Hypothalamus (tissue), 51 donors: ENCODE data around the gene SLC6A3.
"Not testable (repeated sequence)": the region's sequence is repeated elsewhere in the genome, so short reads cannot be mapped to it uniquely, and the experiment has no call there.

Experiments
- DNase-seq, 51 donors: peaks; one replicate each; lab custom pipeline; 2025; lab: John Stamatoyannopoulos, UW

Gene SLC6A3

DNA sequence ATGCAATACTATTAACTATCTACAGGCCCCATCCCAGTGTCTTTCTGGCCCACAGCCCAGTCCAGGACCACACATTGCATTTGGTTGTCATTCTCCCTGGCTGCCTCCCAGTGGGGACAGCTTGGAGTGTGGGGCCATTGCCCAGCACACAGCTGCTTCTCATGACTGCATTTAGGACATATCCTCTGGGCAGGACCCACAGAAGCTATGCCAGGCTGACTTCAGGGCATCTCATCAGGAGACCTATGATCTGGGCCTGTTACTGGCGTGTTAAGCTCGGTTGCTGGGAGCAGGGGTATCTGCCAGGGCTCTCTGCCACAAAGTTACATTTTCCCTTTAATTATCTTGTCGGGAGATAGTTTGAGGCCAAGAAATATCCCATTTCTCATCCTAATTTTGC, 68.3 kb downstream of the SLC6A3 start:
- DNase-seq, result no peak

DNA sequence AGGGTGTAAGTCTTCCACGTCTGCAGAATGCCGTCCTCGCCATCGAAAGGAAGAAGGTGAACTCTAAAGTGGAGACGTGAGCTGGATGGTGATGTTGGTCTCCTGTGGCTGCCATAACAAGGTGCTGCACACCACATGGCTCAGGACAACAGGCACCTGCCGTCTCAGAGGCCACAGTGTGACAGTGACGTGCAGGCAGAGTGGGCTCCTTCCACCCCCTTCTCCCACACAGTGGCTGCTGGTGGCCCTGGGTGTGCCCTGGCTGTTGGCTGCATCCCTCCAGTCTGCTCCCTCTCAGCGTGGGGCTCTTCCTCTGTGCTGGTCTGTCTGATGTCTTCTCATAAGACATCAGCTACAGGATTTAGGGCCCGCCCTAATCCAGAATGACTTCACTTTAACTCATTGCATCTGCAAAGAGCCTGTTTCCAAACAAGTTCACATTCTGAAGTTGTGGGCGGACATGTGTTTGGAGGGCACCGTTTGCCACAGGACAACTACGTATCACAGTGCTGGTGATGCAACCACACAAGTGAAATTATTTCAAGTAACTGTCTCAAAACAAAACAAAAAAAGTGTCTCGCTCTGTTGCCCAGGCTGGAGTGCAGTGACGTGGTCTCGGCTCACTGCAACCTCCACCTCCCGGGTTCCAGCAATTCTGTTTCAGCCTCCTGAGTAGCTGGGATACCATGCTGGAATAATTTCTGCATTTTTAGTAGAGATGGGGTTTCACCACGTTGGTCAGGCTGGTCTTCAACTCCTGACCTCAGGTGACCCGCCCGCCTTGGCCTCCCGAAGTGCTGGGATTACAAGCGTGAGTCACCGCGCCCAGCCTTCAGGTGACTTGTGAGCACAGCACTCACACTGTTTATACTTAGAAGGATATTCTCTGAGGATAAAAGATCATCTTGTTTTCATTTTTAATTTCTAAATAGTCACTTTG, 69.1 kb downstream of the SLC6A3 start:
- DNase-seq, result no peak

DNA sequence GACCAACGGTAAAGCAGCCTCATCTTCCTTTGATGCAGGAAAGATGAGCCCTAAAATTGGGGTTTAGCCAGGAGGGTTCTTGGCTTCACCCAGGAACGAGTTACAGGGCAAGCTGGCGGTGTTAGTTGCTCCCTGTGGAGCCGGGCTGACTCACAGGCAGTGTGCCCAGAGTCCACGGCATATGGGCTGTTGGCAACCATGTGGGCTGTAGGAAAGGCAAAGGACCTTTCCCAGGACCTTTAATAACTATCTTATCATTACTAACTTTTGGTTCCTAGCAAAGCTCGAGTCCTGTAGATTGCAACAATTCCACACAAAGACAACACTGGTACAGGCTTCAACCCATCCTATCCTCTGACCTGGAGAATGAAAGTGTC, 70.6 kb downstream of the SLC6A3 start:
- DNase-seq, result no peak

GRCh38 chr5:1374030-1374678, 71.1 kb downstream of the SLC6A3 start:
- DNase-seq, result no peak

DNA sequence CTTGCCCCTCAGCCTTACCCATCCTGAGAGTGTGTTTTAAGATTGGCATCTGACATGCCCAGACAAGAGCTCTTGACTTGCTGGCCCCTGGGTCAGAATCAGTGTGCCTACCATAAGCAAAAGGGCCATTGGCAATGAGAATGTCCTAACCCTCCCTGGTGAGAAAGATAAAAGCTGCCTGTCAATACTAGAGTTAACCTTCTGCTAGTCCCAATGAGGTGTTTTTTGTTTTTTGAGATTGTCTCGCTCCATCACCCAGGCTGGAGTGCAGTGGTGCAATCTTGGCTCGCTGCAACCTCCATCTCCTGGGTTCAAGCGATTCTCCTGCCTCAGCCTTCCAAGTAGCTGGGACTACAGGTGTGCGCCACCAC, 73.3 kb downstream of the SLC6A3 start:
- DNase-seq, result not testable (repeated sequence)

GRCh38 chr5:1371218-1371971, 73.8 kb downstream of the SLC6A3 start:
- no peak for DNase-seq

GRCh38 chr5:1370006-1370405, 75.2 kb downstream of the SLC6A3 start:
- DNase-seq, result no peak

GRCh38 chr5:1368756-1369155, 76.5 kb downstream of the SLC6A3 start:
- no peak for DNase-seq

GRCh38 chr5:1368236-1368635, 77.0 kb downstream of the SLC6A3 start:
- no peak for DNase-seq

DNA sequence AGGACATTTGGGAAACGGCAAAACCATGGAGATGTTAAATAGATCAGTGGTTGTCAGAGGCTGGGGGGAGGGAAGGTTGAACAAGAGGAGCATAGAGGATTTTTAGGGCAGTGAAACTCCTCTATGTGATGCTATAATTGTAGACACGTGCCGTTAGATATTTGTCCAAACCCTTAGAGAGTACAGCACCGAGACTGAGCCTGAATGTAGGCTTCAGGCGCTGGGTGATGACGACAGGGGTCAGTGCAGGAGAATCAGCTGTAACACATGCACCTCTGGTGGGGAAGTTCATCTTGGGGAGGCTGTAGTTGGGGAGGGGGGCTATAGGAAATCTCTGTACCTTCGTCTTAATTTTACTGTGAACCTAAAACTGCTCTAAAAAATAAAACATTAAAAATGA, 78.1 kb downstream of the SLC6A3 start:
- no peak for DNase-seq

DNA sequence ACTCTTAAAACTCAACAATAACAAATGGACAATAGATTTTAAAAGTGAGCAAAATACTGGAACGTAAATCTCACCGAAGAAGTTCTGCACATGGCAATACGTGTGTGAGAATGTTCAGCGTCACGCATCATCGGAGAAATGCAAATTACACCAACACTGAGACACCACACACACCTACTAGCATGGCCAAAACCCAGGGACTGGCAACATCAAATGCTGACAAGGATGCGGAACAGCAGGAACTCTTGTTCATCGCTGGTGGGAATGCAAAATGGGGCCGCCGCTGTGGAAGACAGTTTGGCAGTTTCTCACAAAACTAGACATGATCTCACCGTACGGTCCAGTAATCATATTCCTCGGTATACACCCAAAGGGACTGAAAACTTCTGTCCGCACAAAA, 78.7 kb downstream of the SLC6A3 start:
- no peak for DNase-seq

DNA sequence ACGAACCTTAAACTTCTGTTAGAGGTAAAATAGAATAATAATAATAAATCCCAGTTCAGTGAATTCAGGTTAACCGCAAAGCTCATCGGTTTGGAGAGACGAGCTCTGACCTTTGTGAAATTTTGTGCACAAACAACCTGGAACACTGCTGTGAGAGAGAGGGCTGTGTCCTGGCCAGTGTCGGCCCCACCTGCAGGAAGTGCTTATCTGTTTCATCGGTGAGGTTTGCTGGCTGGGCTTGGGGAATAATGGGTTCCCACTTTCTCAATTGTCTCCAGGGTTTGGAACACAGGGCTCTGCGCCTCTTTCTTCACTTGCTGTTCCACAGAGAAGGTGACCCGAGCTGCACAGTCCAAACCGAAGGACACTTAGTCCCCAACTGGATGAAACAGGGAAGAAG, 81.0 kb downstream of the SLC6A3 start:
- DNase-seq, result no peak

GRCh38 chr5:1363581-1363980, 81.7 kb downstream of the SLC6A3 start:
- no peak for DNase-seq

- DNase-seq, result no peak
Observed at GRCh38 chr5:1363160-1363559, 82.1 kb downstream of the SLC6A3 start.

DNA sequence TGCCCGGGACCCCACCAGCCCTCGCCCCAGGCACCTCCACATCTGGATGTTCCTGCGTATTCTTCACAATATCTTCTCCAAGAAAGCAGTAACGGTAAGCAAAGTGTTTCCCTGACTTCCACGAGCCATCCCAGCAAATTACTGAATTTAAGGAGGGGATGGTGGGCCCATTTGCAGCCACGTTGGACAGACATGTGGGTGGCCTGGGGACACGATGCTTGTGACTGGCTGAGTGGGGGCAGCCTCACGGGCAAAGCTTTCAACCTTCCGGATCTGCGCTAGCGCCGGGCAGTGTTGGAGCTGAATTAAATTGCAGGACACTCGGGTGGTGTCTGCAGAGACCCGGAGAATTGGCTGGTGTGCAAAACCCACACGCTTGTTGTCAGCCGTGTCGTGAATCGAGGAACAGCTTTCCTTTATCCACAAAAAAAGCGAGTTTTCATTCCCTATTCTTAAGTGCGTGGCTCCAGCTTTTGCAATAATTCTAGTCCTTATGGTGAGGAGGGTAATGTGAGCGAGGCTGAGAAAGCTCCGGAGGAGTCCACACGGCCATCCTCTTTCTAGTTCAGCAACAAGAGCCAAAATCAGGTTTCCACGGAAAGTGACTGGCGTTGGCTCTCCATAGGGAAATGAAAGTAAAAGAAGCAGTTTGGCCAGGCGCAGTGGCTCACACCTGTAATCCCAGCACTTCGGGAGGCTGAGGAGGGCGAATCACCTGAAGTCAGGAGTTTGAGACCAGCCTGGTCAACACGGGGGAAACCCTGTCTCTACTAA, 82.8 kb downstream of the SLC6A3 start:
- no peak for DNase-seq

DNA sequence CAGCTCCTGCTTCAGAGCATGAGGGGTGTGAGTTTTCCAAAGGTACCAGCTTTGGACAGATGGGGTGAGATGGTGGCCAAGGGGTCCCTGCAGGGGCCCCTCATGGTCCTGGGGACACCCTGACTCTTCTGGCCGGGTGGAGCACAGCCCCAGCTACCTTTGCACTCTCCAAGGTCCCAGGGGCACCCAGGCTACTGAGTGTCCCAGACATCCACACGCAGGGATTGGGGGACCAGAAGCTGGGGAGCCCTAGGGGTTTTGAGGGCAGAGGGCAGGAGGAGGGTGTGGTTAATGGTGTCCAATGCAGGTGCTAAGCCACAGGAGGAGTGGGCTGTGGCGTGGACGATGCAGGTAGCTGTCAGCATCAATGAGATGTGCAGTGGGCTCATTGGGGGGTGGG, 84.4 kb downstream of the SLC6A3 start:
- no peak for DNase-seq

- DNase-seq, result not testable (repeated sequence)
Observed at GRCh38 chr5:1360367-1360766, 84.9 kb downstream of the SLC6A3 start.

GRCh38 chr5:1359713-1360112, 85.5 kb downstream of the SLC6A3 start:
- no peak for DNase-seq

DNA sequence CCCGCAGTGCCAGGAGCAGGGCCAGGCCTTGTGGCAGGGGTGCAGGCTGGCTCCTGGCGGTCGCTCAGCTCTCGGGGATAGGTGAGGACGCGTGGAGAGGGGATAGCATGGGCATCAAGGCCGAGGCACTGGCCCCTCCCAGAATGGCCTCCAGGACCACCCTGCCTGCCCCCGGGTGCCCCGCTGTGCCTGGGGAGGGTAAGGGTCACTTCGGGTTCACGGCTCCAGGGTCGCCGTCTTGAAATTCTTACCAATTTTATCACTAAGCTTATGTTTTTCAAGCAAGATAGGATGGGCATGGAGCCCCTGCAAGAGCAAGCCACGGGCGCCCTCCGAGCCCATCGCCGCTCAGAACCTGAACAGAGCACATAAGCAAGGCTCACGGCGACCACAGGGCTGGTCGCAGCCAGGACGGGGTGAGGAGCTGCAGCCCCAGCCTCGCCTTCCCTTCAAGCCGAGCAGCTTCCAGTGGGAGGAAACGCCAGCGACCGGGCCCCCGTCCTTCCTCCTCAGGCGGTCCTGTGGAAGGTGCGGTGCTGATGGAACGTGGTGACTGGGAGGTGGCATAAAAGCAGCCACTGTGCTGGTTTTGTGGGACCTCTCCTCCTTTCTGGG, 86.1 kb downstream of the SLC6A3 start:
- DNase-seq, result no peak

DNA sequence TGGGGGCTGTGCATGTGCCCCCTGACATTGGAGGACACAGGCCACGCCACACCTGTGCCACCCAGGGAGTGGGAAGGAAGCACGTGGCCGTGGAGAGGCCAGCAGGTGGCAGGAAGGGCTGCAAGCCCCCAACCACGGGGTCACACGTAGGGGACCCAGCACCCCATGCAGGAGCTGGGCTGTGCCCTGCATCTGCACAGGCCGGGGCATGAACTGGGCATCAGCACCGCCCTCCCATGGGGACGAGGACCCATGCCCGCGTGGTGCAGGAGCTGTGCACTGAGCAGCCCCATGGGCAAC, 86.6 kb downstream of the SLC6A3 start:
- DNase-seq, result no peak
